Subcutaneous abdominal adipose tissue (tissue), 5 donors: ENCODE measurements around the gene ZIM2.

Source experiments
- H3K27ac ChIP-seq: one replicate; pipeline ENCODE4 v1.7.0; 2013; ENCODE audit warnings: low read depth, mild to moderate bottlenecking, inconsistent platforms, low read length, moderate library complexity
- H3K27me3 ChIP-seq, 5 donors: one replicate each; pipeline ENCODE4 v1.7.0; 2013; ENCODE audit warnings: low read length in 5 of 5, inconsistent platforms in 1 of 5; ENCODE audit not compliant: control insufficient read depth in 5 of 5, insufficient read depth in 4 of 5
- H3K36me3 ChIP-seq, 5 donors: one replicate each; pipeline ENCODE4 v1.7.0; 2013; ENCODE audit warnings: low read length in 5 of 5; ENCODE audit not compliant: control insufficient read depth in 5 of 5, insufficient read depth in 5 of 5
- H3K4me1 ChIP-seq, 5 donors: one replicate each; pipeline ENCODE4 v1.7.0; 2013; ENCODE audit warnings: low read length in 5 of 5, mild to moderate bottlenecking in 3 of 5, moderate library complexity in 1 of 5; ENCODE audit not compliant: control insufficient read depth in 5 of 5, insufficient read depth in 5 of 5
- H3K4me3 ChIP-seq, 5 donors: one replicate each; pipeline ENCODE4 v1.7.0; 2013; ENCODE audit warnings: low read length in 5 of 5, low read depth in 1 of 5
- H3K9ac ChIP-seq, 5 donors: one replicate each; pipeline ENCODE4 v1.7.0; 2013; ENCODE audit warnings: low read length in 5 of 5, mild to moderate bottlenecking in 4 of 5, moderate library complexity in 3 of 5
- H3K9me3 ChIP-seq, 5 donors: one replicate each; pipeline ENCODE4 v1.7.0; 2013; ENCODE audit warnings: low read length in 5 of 5; ENCODE audit not compliant: control insufficient read depth in 5 of 5
- donor health status: healthy.
- donor health status: healthy.
- donor health status: healthy.
- donor health status: healthy.
- donor health status: healthy.

ZIM2 gene

GRCh38 chr19:56832352-56832928 lies 8.1 kb downstream of the ZIM2 start:
- Histone ChIP-seq H3K9me3 (peaks cover 0 to 7% (median 0%) of the 10 kb centered on the region in 5 donors), H3K36me3 (no peaks in the 10 kb centered on the region), H3K4me3 (no peak overlapping the region), H3K27ac (no peak overlapping the region), H3K27me3 (no peaks in the 10 kb centered on the region), H3K4me1 (peaks cover 0 to 9% (median 5%) of the 10 kb centered on the region in 5 donors), H3K9ac (no peak overlapping the region)

- no peaks in the 10 kb centered on the region for H3K27me3 ChIP-seq
- H3K36me3 ChIP-seq = no peaks in the 10 kb centered on the region
- peaks cover 0 to 4% (median 0%) of the 10 kb centered on the region in 5 donors for H3K9me3 ChIP-seq
- H3K9ac ChIP-seq = no peak overlapping the region
- H3K4me1 ChIP-seq = peaks cover 0 to 6% (median 0%) of the 10 kb centered on the region in 5 donors
- no peak overlapping the region for H3K4me3 ChIP-seq
- no peak overlapping the region for H3K27ac ChIP-seq
These were observed 9.3 kb downstream of the ZIM2 start for GRCh38 chr19:56831255-56831654.

- Histone ChIP-seq H3K4me1 (peaks cover 0 to 6% (median 0%) of the 10 kb centered on the region in 5 donors), H3K9me3 (no peaks in the 10 kb centered on the region), H3K4me3 (no peak overlapping the region), H3K36me3 (no peaks in the 10 kb centered on the region), H3K27ac (no peak overlapping the region), H3K27me3 (no peaks in the 10 kb centered on the region), H3K9ac (no peak overlapping the region)
These were observed 10.9 kb downstream of the ZIM2 start for GRCh38 chr19:56829596-56829995.

GRCh38 chr19:56827708-56828107 lies 12.8 kb downstream of the ZIM2 start:
- Histone ChIP-seq H3K27me3 (no peaks in the 10 kb centered on the region), H3K9me3 (no peaks in the 10 kb centered on the region)

GRCh38 chr19:56823956-56824355 lies 16.6 kb downstream of the ZIM2 start:
- no peak overlapping the region for H3K4me3 ChIP-seq
- H3K27ac ChIP-seq = no peak overlapping the region
- no peaks in the 10 kb centered on the region for H3K4me1 ChIP-seq
- no peaks in the 10 kb centered on the region for H3K9me3 ChIP-seq
- H3K27me3 ChIP-seq = no peaks in the 10 kb centered on the region
- peaks cover 2 to 21% (median 15%) of the 10 kb centered on the region in 5 donors for H3K36me3 ChIP-seq
- no peak overlapping the region for H3K9ac ChIP-seq

More at GRCh38 chr19:56827708-56828107, 12.8 kb downstream of the ZIM2 start:
- H3K27ac ChIP-seq = no peak overlapping the region
- H3K36me3 ChIP-seq = peaks cover 0 to 5% (median under 1%) of the 10 kb centered on the region in 5 donors
- no peak overlapping the region for H3K4me3 ChIP-seq
- H3K4me1 ChIP-seq = peaks cover 0 to 6% (median 0%) of the 10 kb centered on the region in 5 donors
- H3K9ac ChIP-seq = no peak overlapping the region

GRCh38 chr19:56823417-56823816 lies 17.1 kb downstream of the ZIM2 start:
- no peak overlapping the region for H3K27ac ChIP-seq
- H3K9me3 ChIP-seq = no peaks in the 10 kb centered on the region
- no peak overlapping the region for H3K9ac ChIP-seq
- no peaks in the 10 kb centered on the region for H3K27me3 ChIP-seq
- H3K4me1 ChIP-seq = no peaks in the 10 kb centered on the region
- H3K36me3 ChIP-seq = peaks cover 2 to 26% (median 17%) of the 10 kb centered on the region in 5 donors
- no peak overlapping the region for H3K4me3 ChIP-seq

- H3K9me3 ChIP-seq = no peaks in the 10 kb centered on the region
- no peak overlapping the region for H3K9ac ChIP-seq
- H3K27me3 ChIP-seq = no peaks in the 10 kb centered on the region
- peaks cover 2 to 27% (median 20%) of the 10 kb centered on the region in 5 donors for H3K36me3 ChIP-seq
- H3K4me3 ChIP-seq = no peak overlapping the region
- H3K27ac ChIP-seq = no peak overlapping the region
- no peaks in the 10 kb centered on the region for H3K4me1 ChIP-seq
These were observed 17.8 kb downstream of the ZIM2 start for GRCh38 chr19:56822755-56823154.

GRCh38 chr19:56821675-56822074 lies 18.9 kb downstream of the ZIM2 start:
- peaks cover 2 to 38% (median 22%) of the 10 kb centered on the region in 5 donors for H3K36me3 ChIP-seq
- no peak overlapping the region for H3K27ac ChIP-seq
- H3K27me3 ChIP-seq = no peaks in the 10 kb centered on the region
- H3K4me1 ChIP-seq = no peaks in the 10 kb centered on the region
- H3K4me3 ChIP-seq = no peak overlapping the region
- H3K9ac ChIP-seq = no peak overlapping the region
- H3K9me3 ChIP-seq = no peaks in the 10 kb centered on the region

GRCh38 chr19:56821209-56821608 lies 19.3 kb downstream of the ZIM2 start:
- Histone ChIP-seq H3K4me3 (no peak overlapping the region), H3K9ac (no peak overlapping the region), H3K27me3 (no peaks in the 10 kb centered on the region), H3K4me1 (no peaks in the 10 kb centered on the region), H3K27ac (no peak overlapping the region), H3K36me3 (peaks cover 2 to 40% (median 23%) of the 10 kb centered on the region in 5 donors), H3K9me3 (no peaks in the 10 kb centered on the region)

GRCh38 chr19:56819166-56819565 lies 21.4 kb downstream of the ZIM2 start:
- no peaks in the 10 kb centered on the region for H3K4me1 ChIP-seq
- H3K4me3 ChIP-seq = no peak overlapping the region
- peaks cover 0 to 5% (median 0%) of the 10 kb centered on the region in 5 donors for H3K9me3 ChIP-seq
- peaks cover 8 to 40% (median 23%) of the 10 kb centered on the region in 5 donors for H3K36me3 ChIP-seq
- no peak overlapping the region for H3K27ac ChIP-seq
- H3K27me3 ChIP-seq = no peaks in the 10 kb centered on the region
- no peak overlapping the region for H3K9ac ChIP-seq
